Upper lobe of right lung (tissue), 1 donor: Measurements from ENCODE around the gene KCNC1. TPM values are rescaled to one million over a fixed set of nuclear protein-coding genes. Genes with fewer than 3 reads are reported as not detected.

Experiments used
- ATAC-seq: fragments of 200-7000 bp; cut with Tn5 transposase; one replicate; pipeline ENCODE4 v1.9.1; 2020; ENCODE audit warnings: mild to moderate bottlenecking, moderate library complexity
- DNase-seq: peaks from one replicate; pipeline ENCODE4 v3.0.0-alpha.2; 2020
- H3K27ac ChIP-seq: fragments of 200-600 bp; one replicate; pipeline ENCODE4 v1.8.0; 2022
- H3K27me3 ChIP-seq: fragments of 200-600 bp; one replicate; pipeline ENCODE4 v1.8.0; 2022; ENCODE audit warnings: mild to moderate bottlenecking
- H3K36me3 ChIP-seq: fragments of 200-600 bp; one replicate; pipeline ENCODE4 v1.8.0; 2022
- H3K4me1 ChIP-seq: fragments of 200-600 bp; one replicate; pipeline ENCODE4 v1.8.0; 2022
- H3K4me3 ChIP-seq: fragments of 200-600 bp; one replicate; pipeline ENCODE4 v1.8.0; 2022; ENCODE audit warnings: mild to moderate bottlenecking
- H3K9me3 ChIP-seq: fragments of 200-600 bp; one replicate; pipeline ENCODE4 v1.8.0; 2022
- intact Hi-C: fragments of 100-400 bp; cut with DNase I; formaldehyde crosslinking; loops from one replicate; pipeline ENCODE4 v1.11.0; 2022
- total RNA-seq: library from RNA; stranded (reverse); fragmentation: NEBNext Ultra II Directional; extraction: Animal tissue kit (Norgen Biotek cat#: 25700); gene quantifications from one replicate; pipeline ENCODE4 v1.2.1, GENCODE V29; 2021
- TF ChIP-seq, protein P1 (sequence below): fragments of 200-600 bp; IDR thresholded peaks from one replicate; pipeline ENCODE4 v1.8.0; 2022; ENCODE audit warnings: antibody characterized with exemption
- donor health status: DM: no; HTN: yes; CAD: no; lungs with severe emphysema.

KCNC1 gene
- total RNA-seq, 1 donor from 2014 or later: not detected

DNA sequence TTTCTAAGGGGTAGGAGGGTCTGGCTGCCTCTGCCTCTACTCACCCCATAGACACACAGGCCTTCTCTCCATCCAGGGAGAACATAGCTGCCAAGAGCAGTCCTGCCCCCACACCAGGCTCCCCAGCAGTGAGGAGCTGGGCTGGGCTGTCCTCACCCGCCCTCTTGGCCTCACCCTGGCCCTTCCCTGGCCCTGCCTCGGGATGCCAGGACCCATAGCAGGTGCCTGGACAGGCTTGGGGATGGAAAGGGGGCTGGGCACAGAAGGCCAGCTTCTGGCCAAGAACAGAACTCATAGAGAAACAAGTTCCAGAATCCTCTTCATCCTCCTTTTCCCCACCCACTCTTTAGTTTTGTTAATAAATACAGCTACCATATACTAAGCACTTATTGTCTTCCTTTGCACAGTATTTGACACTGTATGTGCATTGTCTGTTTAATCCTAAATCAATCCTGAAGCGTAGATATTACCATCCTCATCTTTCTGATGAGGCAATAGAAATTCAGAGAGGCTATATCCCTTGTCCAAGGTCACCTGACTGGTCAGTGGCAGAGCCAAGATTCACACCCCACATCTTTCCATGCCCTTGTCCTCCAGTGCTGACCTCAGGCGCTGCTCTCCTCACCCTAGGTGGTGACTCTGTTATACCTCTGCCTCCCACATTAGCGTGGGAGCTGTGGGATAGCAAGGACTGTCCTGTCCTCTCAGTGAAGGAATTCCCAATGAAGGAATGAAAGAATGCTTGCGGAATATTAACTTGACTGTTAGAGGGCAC is 37.2 kb upstream of the KCNC1 start:
- no peaks in the 10 kb centered on the region for H3K9me3 ChIP-seq
- H3K36me3 ChIP-seq: no peaks in the 10 kb centered on the region
- no peaks in the 10 kb centered on the region for H3K4me1 ChIP-seq
- H3K4me3 ChIP-seq: no peak overlapping the region
- ATAC-seq (no peak), DNase-seq (no peak)
- TF ChIP-seq, protein P1, sequence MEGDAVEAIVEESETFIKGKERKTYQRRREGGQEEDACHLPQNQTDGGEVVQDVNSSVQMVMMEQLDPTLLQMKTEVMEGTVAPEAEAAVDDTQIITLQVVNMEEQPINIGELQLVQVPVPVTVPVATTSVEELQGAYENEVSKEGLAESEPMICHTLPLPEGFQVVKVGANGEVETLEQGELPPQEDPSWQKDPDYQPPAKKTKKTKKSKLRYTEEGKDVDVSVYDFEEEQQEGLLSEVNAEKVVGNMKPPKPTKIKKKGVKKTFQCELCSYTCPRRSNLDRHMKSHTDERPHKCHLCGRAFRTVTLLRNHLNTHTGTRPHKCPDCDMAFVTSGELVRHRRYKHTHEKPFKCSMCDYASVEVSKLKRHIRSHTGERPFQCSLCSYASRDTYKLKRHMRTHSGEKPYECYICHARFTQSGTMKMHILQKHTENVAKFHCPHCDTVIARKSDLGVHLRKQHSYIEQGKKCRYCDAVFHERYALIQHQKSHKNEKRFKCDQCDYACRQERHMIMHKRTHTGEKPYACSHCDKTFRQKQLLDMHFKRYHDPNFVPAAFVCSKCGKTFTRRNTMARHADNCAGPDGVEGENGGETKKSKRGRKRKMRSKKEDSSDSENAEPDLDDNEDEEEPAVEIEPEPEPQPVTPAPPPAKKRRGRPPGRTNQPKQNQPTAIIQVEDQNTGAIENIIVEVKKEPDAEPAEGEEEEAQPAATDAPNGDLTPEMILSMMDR: no peak
- peaks cover 43% of the 10 kb centered on the region for H3K27me3 ChIP-seq
- intact Hi-C loops: no loop called here
- no peak overlapping the region for H3K27ac ChIP-seq

GRCh38 chr11:17699147-17700114 is 35.1 kb upstream of the KCNC1 start:
- Histone ChIP-seq H3K27me3 (peaks cover 27% of the 10 kb centered on the region), H3K9me3 (no peaks in the 10 kb centered on the region), H3K4me3 (no peak overlapping the region), H3K4me1 (no peaks in the 10 kb centered on the region), H3K27ac (no peak overlapping the region), H3K36me3 (no peaks in the 10 kb centered on the region)
- ATAC-seq (no peak), DNase-seq (no peak)
- intact Hi-C loops: no loop called here
- TF ChIP-seq, protein P1: no peak

GRCh38 chr11:17700991-17701390 is 33.6 kb upstream of the KCNC1 start:
- DNase-seq (no peak), ATAC-seq (no peak)
- TF ChIP-seq, protein P1: no peak
- Histone ChIP-seq H3K4me1 (no peaks in the 10 kb centered on the region), H3K36me3 (no peaks in the 10 kb centered on the region), H3K27ac (no peak overlapping the region), H3K9me3 (no peaks in the 10 kb centered on the region), H3K4me3 (no peak overlapping the region), H3K27me3 (peaks cover 13% of the 10 kb centered on the region)
- intact Hi-C loops: no loop called here

GRCh38 chr11:17702876-17703275 is 31.7 kb upstream of the KCNC1 start:
- intact Hi-C loops: no loop called here

GRCh38 chr11:17703951-17704350 is 30.6 kb upstream of the KCNC1 start:
- Histone ChIP-seq H3K27me3 (no peaks in the 10 kb centered on the region), H3K27ac (no peak overlapping the region), H3K4me3 (no peak overlapping the region), H3K4me1 (no peaks in the 10 kb centered on the region), H3K36me3 (no peaks in the 10 kb centered on the region), H3K9me3 (no peaks in the 10 kb centered on the region)
- DNase-seq (no peak), ATAC-seq (no peak)
- TF ChIP-seq, protein P1: no peak
- intact Hi-C loops: no loop called here

More at GRCh38 chr11:17702876-17703275, 31.7 kb upstream of the KCNC1 start:
- Histone ChIP-seq H3K4me1 (no peaks in the 10 kb centered on the region), H3K27me3 (no peaks in the 10 kb centered on the region), H3K27ac (no peak overlapping the region), H3K4me3 (no peak overlapping the region), H3K36me3 (no peaks in the 10 kb centered on the region), H3K9me3 (no peaks in the 10 kb centered on the region)
- TF ChIP-seq, protein P1: no peak
- ATAC-seq (peak; percentile 52), DNase-seq (no peak)
